Spleen (tissue), 7 donors: ENCODE results near the gene CALCR.

Experiments used
- POLR2A ChIP-seq, 3 donors: fragments of 450-650 bp; IDR thresholded peaks; one replicate each; pipeline ENCODE4 v1.5.1; 2017; ENCODE audit warnings: antibody characterized with exemption in 3 of 3, mild to moderate bottlenecking in 1 of 3
- TF ChIP-seq, protein P1 (sequence below), 11 experiments: fragments of 200-600 bp in 7 of 11; fragments of 450-650 bp in 4 of 11; sonication (generic) in 4 of 11; IDR thresholded peaks in 8 of 11; conservative IDR thresholded peaks in 3 of 11; 1 replicate in 7 of 11; 2 replicates in 4 of 11; pipeline versions ENCODE4 v1.4.0 to v1.8.0; 2016 to 2021; ENCODE audit warnings: antibody characterized with exemption in 11 of 11, inconsistent platforms in 4 of 11, mild to moderate bottlenecking in 1 of 11
- donor health status: DM: no; HTN: no; CAD: no; lungs with moderate emphysema.
- donor health status: DM: no; HTN: no; CAD: no.
- donor health status: DM: no; HTN: no; CAD: no.

GRCh38 chr7:93551931-93552330, 22.6 kb downstream of the CALCR start:
- TF ChIP-seq, protein P1, sequence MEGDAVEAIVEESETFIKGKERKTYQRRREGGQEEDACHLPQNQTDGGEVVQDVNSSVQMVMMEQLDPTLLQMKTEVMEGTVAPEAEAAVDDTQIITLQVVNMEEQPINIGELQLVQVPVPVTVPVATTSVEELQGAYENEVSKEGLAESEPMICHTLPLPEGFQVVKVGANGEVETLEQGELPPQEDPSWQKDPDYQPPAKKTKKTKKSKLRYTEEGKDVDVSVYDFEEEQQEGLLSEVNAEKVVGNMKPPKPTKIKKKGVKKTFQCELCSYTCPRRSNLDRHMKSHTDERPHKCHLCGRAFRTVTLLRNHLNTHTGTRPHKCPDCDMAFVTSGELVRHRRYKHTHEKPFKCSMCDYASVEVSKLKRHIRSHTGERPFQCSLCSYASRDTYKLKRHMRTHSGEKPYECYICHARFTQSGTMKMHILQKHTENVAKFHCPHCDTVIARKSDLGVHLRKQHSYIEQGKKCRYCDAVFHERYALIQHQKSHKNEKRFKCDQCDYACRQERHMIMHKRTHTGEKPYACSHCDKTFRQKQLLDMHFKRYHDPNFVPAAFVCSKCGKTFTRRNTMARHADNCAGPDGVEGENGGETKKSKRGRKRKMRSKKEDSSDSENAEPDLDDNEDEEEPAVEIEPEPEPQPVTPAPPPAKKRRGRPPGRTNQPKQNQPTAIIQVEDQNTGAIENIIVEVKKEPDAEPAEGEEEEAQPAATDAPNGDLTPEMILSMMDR (IDR thresholded peaks at IDR 0.05 in 8 of 11, conservative IDR thresholded peaks at IDR 0.05 in 3 of 11): no peak
- TF ChIP-seq POLR2A (IDR thresholded peaks at IDR 0.05): no peak
